ENCODE measurements around the gene S100A1. TPM values are rescaled to one million over a fixed set of nuclear protein-coding genes. Genes with fewer than 3 reads are reported as not detected.

The S100A1 gene
- total and polyA plus RNA-seq, 2 of the 8 experiments (the other 6 are each of a cell fraction or from before 2014, with no cell fraction given) = 2.0 TPM; not detected in 1

GRCh38 chr1:153623101-153623500 is 5.1 kb upstream of the S100A1 start:
- Histone ChIP-seq H3K23me2 (ENCODE audit: low read depth, low read length) (peaks cover 7% of the 10 kb centered on the region), H3K23ac (ENCODE audit: insufficient read length) (no peak overlapping the region), H3K9me3 (ENCODE audit: insufficient read depth in 2 of 2, low read depth in 1 of 2, low read length in 1 of 2) (no peaks in the 10 kb centered on the region), H2BK15ac (ENCODE audit: low read length) (no peak overlapping the region), H3K4me3 (ENCODE audit: extremely low read depth in 1 of 4, insufficient read depth in 2 of 4, low read depth in 3 of 4, low read length in 4 of 4) (no peak overlapping the region), H4K91ac (replicated peaks; ENCODE audit: insufficient read length, low read length) (no peak overlapping the region), H2BK12ac (ENCODE audit: low read depth, low read length) (no peak overlapping the region), H3K9ac (replicated peaks in 1 of 4; ENCODE audit: extremely low read depth in 1 of 4, low read depth in 3 of 4, low read length in 3 of 4) (peak overlapping the region in 1 of 4 experiments; percentile 18; a peak in 1 of 7 replicates), H3K4ac (replicated peaks; ENCODE audit: insufficient read length, low read depth, low read length) (no peak overlapping the region), H3K4me2 (ENCODE audit: insufficient read depth in 1 of 2, low read depth in 2 of 2, low read length in 2 of 2) (peak overlapping the region in 1 of 2 experiments; percentile 7; a peak in 1 of 4 replicates), H3K56ac (replicated peaks; ENCODE audit: insufficient read length, low read depth, low read length) (no peak overlapping the region), H3K27ac (ENCODE audit: low read depth, low read length) (no peak overlapping the region), H3K79me2 (ENCODE audit: control insufficient read depth in 1 of 2, insufficient read depth in 2 of 2, low read length in 2 of 2) (no peaks in the 10 kb centered on the region), H3K4me1 (replicated peaks in 1 of 4; ENCODE audit: control insufficient read depth in 3 of 4, insufficient read depth in 4 of 4, low read length in 3 of 4) (peaks cover 0 to 9% (median 3%) of the 10 kb centered on the region in 4 experiments; a peak in 5 of 7 replicates), H4K20me1 (replicated peaks in 1 of 2; ENCODE audit: control insufficient read depth in 1 of 2, insufficient read depth in 2 of 2, low read length in 2 of 2) (no peaks in the 10 kb centered on the region), H3K27me3 (replicated peaks in 1 of 4; ENCODE audit: control insufficient read depth in 3 of 4, extremely low read depth in 1 of 4, insufficient read depth in 3 of 4, low read length in 3 of 4) (no peaks in the 10 kb centered on the region), H3K14ac (ENCODE audit: insufficient read length) (no peak overlapping the region), H4K5ac (ENCODE audit: insufficient read length, low read depth, low read length) (no peak overlapping the region), H2AFZ (ENCODE audit: low read length) (no peak overlapping the region), H2AK5ac (ENCODE audit: low read depth, low read length) (no peak overlapping the region), H2BK5ac (ENCODE audit: low read depth, low read length) (no peak overlapping the region), H3K36me3 (ENCODE audit: control insufficient read depth in 2 of 4, insufficient read depth in 4 of 4, low read length in 3 of 4) (peaks cover 0 to 9% (median 2%) of the 10 kb centered on the region in 4 experiments; a peak in 4 of 8 replicates), H3K79me1 (ENCODE audit: low read depth, low read length) (no peaks in the 10 kb centered on the region), H2BK120ac (replicated peaks; ENCODE audit: low read depth, low read length) (no peak overlapping the region), H3K18ac (ENCODE audit: extremely low read depth, low read length) (no peak overlapping the region), H4K8ac (ENCODE audit: extremely low read depth, insufficient read depth, low read length) (no peak overlapping the region), H2BK20ac (ENCODE audit: low read length) (no peak overlapping the region)
- ChIA-PET CTCF (ENCODE audit: partially characterized antibody) (interaction anchor here (0.7 to 10.2 kb wide), 4 partner anchors 10 to 250 kb away, joined by 3 to 115 read pairs (median 8); partner anchors contain the start of gene S100A16), POLR2A (ENCODE audit: partially characterized antibody) (interaction anchor here (0.6 to 15.6 kb wide), 11 partner anchors 10 to 367 kb away, joined by 3 to 261 read pairs (median 3); partner anchors contain the start of genes CHTOP, RPS27, S100A14 and S100A16)
- no peak for DNase-seq (ENCODE audit: low read depth in 1 of 2, low spot score in 2 of 2)
- FAIRE-seq = no peak
- 63% methylated on average over 7 of the region's 7 CpGs; no CpG with 5 or more reads in 1 of the 2 experiments for WGBS, 2 experiments (ENCODE audit: extremely low coverage in 1 of 2, insufficient coverage in 1 of 2, insufficient read length in 1 of 2, insufficient replicate concordance in 2 of 2, low coverage in 1 of 2, low lambda C conversion rate in 2 of 2, missing lambda C conversion rate in 1 of 2)
- TF ChIP-seq FOSL1 (IDR thresholded peaks at IDR 0.05; ENCODE audit: insufficient read depth, low read depth, low read length) (no peak), KDM1A (IDR thresholded peaks at IDR 0.05; ENCODE audit: borderline replicate concordance, low read length) (no peak)

All from H1 (cell line).